Nephron progenitor cell (in vitro differentiated cells): ENCODE data around the gene ABL2.

ENCODE experiments used
- DNase-seq: peaks from one replicate; pipeline ENCODE4 v3.0.0; 2021
- H3K27ac Mint-ChIP-seq: 2 replicates; pipeline ENCODE4 v1.8.0; 2021; ENCODE audit warnings: mild to moderate bottlenecking, moderate library complexity, mixed read lengths
- H3K27me3 Mint-ChIP-seq: 2 replicates; pipeline ENCODE4 v1.8.0; 2021; ENCODE audit warnings: mild to moderate bottlenecking, low read depth, mixed read lengths; ENCODE audit not compliant: poor library complexity
- H3K36me3 Mint-ChIP-seq: 2 replicates; pipeline ENCODE4 v1.8.0; 2021; ENCODE audit warnings: low read depth, mixed read lengths
- H3K4me1 Mint-ChIP-seq: 2 replicates; pipeline ENCODE4 v1.8.0; 2021; ENCODE audit warnings: mixed read lengths
- H3K4me3 Mint-ChIP-seq: 2 replicates; pipeline ENCODE4 v1.8.0; 2021; ENCODE audit warnings: mild to moderate bottlenecking, moderate library complexity, mixed read lengths
- H3K9me3 Mint-ChIP-seq: 2 replicates; pipeline ENCODE4 v1.8.0; 2021; ENCODE audit warnings: mild to moderate bottlenecking, moderate library complexity, mixed read lengths
- TF ChIP-seq, protein P1 (sequence below): fragments of 200-600 bp; sonication (generic); IDR thresholded peaks from 2 replicates; pipeline ENCODE4 v1.5.0; 2021; ENCODE audit warnings: antibody characterized with exemption

ABL2 gene

DNA sequence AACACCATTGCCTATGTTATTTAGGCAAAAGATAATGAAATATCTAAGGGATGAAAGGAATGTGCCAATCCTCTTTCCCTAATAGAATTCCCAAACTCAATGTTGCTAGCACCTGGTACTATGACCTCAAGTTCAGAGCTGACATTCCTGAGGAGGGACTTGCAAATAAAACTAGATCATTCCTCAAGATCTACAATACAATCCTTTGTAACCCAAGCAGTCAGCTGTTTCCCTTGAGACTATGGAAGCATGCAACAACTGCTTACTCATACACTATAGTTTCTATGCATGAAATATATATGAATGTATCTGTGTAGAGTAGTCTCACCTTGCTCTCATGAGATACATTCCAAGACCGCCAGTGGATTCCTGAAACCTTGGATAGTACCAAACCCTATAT, 65.0 kb downstream of the ABL2 start:
- no peaks in the 10 kb centered on the region for H3K27me3 Mint-ChIP-seq
- H3K4me3 Mint-ChIP-seq = no peak overlapping the region
- H3K27ac Mint-ChIP-seq = no peak overlapping the region
- peaks cover 10% of the 10 kb centered on the region for H3K36me3 Mint-ChIP-seq
- no peaks in the 10 kb centered on the region for H3K9me3 Mint-ChIP-seq
- no peaks in the 10 kb centered on the region for H3K4me1 Mint-ChIP-seq
- no peak for DNase-seq
- TF ChIP-seq, protein P1, sequence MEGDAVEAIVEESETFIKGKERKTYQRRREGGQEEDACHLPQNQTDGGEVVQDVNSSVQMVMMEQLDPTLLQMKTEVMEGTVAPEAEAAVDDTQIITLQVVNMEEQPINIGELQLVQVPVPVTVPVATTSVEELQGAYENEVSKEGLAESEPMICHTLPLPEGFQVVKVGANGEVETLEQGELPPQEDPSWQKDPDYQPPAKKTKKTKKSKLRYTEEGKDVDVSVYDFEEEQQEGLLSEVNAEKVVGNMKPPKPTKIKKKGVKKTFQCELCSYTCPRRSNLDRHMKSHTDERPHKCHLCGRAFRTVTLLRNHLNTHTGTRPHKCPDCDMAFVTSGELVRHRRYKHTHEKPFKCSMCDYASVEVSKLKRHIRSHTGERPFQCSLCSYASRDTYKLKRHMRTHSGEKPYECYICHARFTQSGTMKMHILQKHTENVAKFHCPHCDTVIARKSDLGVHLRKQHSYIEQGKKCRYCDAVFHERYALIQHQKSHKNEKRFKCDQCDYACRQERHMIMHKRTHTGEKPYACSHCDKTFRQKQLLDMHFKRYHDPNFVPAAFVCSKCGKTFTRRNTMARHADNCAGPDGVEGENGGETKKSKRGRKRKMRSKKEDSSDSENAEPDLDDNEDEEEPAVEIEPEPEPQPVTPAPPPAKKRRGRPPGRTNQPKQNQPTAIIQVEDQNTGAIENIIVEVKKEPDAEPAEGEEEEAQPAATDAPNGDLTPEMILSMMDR = no peak

DNA sequence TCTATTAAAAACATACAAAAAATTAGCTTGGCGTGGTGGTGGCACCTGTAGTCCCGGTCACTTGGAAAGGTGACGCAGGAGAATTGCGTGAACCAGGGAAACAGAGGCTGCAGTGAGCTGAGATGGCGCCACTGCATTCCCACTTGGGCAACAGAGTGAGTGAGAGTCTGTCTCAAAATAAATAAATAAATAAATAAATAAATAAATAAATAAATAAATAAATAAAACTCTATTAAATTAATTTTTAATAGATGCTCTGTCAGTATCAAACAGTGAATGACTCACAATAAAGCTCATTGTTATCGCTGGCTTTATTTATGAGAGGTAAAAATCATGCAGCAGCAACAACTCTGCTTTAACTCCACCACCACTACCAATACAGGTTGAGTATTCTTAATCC, 72.8 kb downstream of the ABL2 start:
- Mint-ChIP-seq H3K9me3 (no peaks in the 10 kb centered on the region), H3K27ac (no peak overlapping the region), H3K27me3 (no peaks in the 10 kb centered on the region), H3K4me3 (no peak overlapping the region), H3K4me1 (peaks cover 4% of the 10 kb centered on the region), H3K36me3 (peaks cover 11% of the 10 kb centered on the region)
- TF ChIP-seq, protein P1 = no peak
- DNase-seq = no peak

DNA sequence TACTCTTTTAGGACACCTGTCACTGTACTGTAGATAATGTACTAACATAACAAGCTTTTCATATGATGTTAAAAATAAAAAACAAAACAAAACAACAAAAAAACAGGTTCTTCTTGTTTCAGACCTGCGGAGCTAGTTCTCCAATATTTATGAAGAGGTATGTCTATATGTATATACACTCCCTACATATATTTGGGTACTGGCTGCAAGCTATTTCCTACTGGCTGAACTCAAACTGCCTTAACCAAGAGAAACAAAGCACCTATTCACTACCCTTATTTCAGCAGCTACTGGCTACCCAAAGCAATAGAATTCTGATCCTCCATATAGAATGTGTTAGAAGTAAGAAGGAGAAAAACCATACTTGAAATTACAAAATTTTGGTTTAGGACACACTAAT, 73.5 kb downstream of the ABL2 start:
- no peak for DNase-seq
- peaks cover 13% of the 10 kb centered on the region for H3K36me3 Mint-ChIP-seq
- no peak overlapping the region for H3K27ac Mint-ChIP-seq
- peaks cover 4% of the 10 kb centered on the region for H3K4me1 Mint-ChIP-seq
- H3K27me3 Mint-ChIP-seq = no peaks in the 10 kb centered on the region
- TF ChIP-seq, protein P1 = no peak
- H3K4me3 Mint-ChIP-seq = no peak overlapping the region
- H3K9me3 Mint-ChIP-seq = peaks cover 3% of the 10 kb centered on the region

DNA sequence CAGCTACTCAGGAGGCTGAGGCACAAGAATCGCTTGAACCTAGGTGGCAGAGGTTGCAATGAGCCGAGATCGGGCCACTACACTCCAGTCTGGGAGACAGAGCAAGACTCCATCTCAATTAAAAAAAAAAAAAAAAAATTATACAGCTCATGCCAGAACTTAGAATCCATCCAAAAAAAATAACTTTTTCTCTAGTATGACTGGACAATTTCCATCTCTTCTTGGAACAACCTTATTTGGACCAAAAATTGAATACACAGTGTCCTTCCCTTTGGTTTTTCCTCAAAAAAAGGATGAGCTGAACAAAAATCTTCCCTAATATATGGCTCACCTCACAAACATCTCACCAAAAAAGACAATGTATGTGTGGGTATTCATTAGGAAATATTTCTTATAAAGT, 73.9 kb downstream of the ABL2 start:
- Mint-ChIP-seq H3K4me3 (no peak overlapping the region), H3K27me3 (no peaks in the 10 kb centered on the region), H3K9me3 (peaks cover 7% of the 10 kb centered on the region), H3K36me3 (peaks cover 17% of the 10 kb centered on the region), H3K4me1 (peaks cover 4% of the 10 kb centered on the region), H3K27ac (no peak overlapping the region)
- no peak for DNase-seq
- TF ChIP-seq, protein P1 = no peak

DNA sequence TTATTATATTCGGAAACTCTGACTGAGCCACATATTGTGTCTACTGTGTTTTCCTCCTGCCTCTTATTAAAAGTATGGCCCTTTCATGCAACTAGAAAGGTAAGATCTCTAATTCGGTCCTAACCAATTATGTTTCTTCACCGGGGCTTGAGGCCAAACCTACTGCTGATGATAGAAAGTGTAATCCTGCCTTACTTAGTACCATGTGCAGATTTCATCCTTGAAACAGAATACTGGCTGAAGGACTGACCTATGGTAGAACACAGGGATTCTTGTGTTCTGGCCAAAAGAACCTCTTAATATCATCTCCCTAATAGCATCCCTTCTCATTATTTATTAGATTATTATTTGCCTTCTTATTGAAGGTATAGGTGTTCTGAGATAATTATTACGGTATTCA, 75.0 kb downstream of the ABL2 start:
- Mint-ChIP-seq H3K27me3 (no peaks in the 10 kb centered on the region), H3K36me3 (peaks cover 24% of the 10 kb centered on the region), H3K27ac (no peak overlapping the region), H3K4me1 (peaks cover 4% of the 10 kb centered on the region), H3K9me3 (peaks cover 18% of the 10 kb centered on the region), H3K4me3 (no peak overlapping the region)
- TF ChIP-seq, protein P1 = no peak
- DNase-seq = no peak

DNA sequence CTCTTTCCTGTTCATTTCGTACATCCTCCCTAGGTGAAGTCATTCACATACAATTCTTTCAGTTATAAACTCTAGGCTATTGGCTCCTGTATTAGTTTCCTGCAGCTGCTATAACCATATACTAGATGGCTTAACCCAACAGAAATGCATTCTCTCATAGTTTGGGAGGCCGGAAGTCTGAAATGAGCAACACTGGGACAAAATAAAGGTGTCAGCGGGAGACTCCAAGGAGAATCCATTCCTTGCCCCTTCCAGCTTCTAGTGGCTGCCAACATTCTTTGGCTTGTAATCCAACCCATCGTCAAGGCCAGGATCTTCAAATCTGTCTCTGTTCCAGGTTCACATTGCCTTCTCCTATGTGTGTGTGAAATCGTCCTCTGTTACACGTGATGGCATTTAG, 76.3 kb downstream of the ABL2 start:
- H3K27me3 Mint-ChIP-seq = no peaks in the 10 kb centered on the region
- H3K36me3 Mint-ChIP-seq = peaks cover 35% of the 10 kb centered on the region
- H3K27ac Mint-ChIP-seq = no peak overlapping the region

More for the DNA sequence above, 76.3 kb downstream of the ABL2 start:
- Mint-ChIP-seq H3K9me3 (peaks cover 30% of the 10 kb centered on the region), H3K4me3 (no peak overlapping the region), H3K4me1 (peaks cover 4% of the 10 kb centered on the region)
- TF ChIP-seq, protein P1 = no peak
- DNase-seq = no peak
